Right cardiac atrium (tissue), 5 donors: ENCODE data around the gene CSAG3. TPM values are rescaled to one million over a fixed set of nuclear protein-coding genes. Genes with fewer than 3 reads are reported as not detected.

Experiments used
- polyA plus RNA-seq: library from polyadenylated mRNA; stranded (reverse); fragments of 200-250 nt; gene quantifications from one replicate; pipeline ENCODE4 v1.2.3, GENCODE V29; 2013
- total RNA-seq, 4 donors: library from RNA; stranded (reverse); fragmentation: NEBNext Ultra II Directional; extraction: Animal tissue kit (Norgen Biotek cat#: 25700); gene quantifications; one replicate each; pipeline ENCODE4 v1.2.1, GENCODE V29; 2021
- donor health status: healthy with polysubstance abuse.
- donor health status: DM: no; HTN: yes; CAD: no.
- donor health status: DM: no; HTN: no; CAD: no.
- donor health status: DM: no; HTN: yes; CAD: no; lungs with severe emphysema.
- donor health status: DM: yes; HTN: yes; CAD: no.

The CSAG3 gene
- total and polyA plus RNA-seq, 5 donors: not detected

Other genes starting within 250 kb of the CSAG3 start
- not detected for gene GABRQ, start 121.3 kb upstream of the CSAG3 start, total RNA-seq
- not detected for gene GABRQ, start 121.3 kb upstream of the CSAG3 start, polyA plus RNA-seq
- gene MAGEA3, start 60.4 kb upstream of the CSAG3 start, total RNA-seq: not detected
- gene MAGEA3, start 60.4 kb upstream of the CSAG3 start, polyA plus RNA-seq: not detected
- gene CSAG2, start 49.9 kb upstream of the CSAG3 start, total RNA-seq: not detected
- gene CSAG2, start 49.9 kb upstream of the CSAG3 start, polyA plus RNA-seq: not detected
- gene MAGEA2B, start 44.6 kb upstream of the CSAG3 start, total RNA-seq: not detected
- gene MAGEA2B, start 44.6 kb upstream of the CSAG3 start, polyA plus RNA-seq: not detected
- not detected for gene CSAG1, start 25.5 kb upstream of the CSAG3 start, total RNA-seq
- not detected for gene CSAG1, start 25.5 kb upstream of the CSAG3 start, polyA plus RNA-seq
- not detected for gene MAGEA12, start 25.5 kb upstream of the CSAG3 start, total RNA-seq
- gene MAGEA12, start 25.5 kb upstream of the CSAG3 start, polyA plus RNA-seq: not detected
- not detected for gene MAGEA2, start 5.4 kb upstream of the CSAG3 start, total RNA-seq
- not detected for gene MAGEA2, start 5.4 kb upstream of the CSAG3 start, polyA plus RNA-seq
- not detected for gene MAGEA6, start 10.5 kb downstream of the CSAG3 start, total RNA-seq
- not detected for gene MAGEA6, start 10.5 kb downstream of the CSAG3 start, polyA plus RNA-seq
- 10 to 100 TPM; 25.0 to 29.5 (median 27.7) TPM for gene CETN2, start 71.5 kb downstream of the CSAG3 start, total RNA-seq
- gene CETN2, start 71.5 kb downstream of the CSAG3 start, polyA plus RNA-seq: 50.3 TPM
- 10 to 100 TPM; 24.9 to 31.5 (median 27.9) TPM for gene NSDHL, start 71.8 kb downstream of the CSAG3 start, total RNA-seq
- 33.1 TPM for gene NSDHL, start 71.8 kb downstream of the CSAG3 start, polyA plus RNA-seq
- gene ZNF185, start 138.8 kb downstream of the CSAG3 start, total RNA-seq: 1 to 10 TPM; 1.4 to 2.4 (median 1.4) TPM
- gene ZNF185, start 138.8 kb downstream of the CSAG3 start, polyA plus RNA-seq: 0.86 TPM
- gene PNMA5, start 234.9 kb downstream of the CSAG3 start, total RNA-seq: under 1 TPM in 1 of 4 donors, not detected in 3; 0.12 TPM
- gene PNMA5, start 234.9 kb downstream of the CSAG3 start, polyA plus RNA-seq: not detected